Endothelial cell (in vitro differentiated cells): ENCODE measurements around the gene RAD51B. TPM values are rescaled to one million over a fixed set of nuclear protein-coding genes. Genes with fewer than 3 reads are reported as not detected.

ENCODE experiments used
- DNase-seq: peaks from one replicate; pipeline ENCODE4 v3.0.0; 2021; ENCODE audit warnings: low spot score
- H3K27ac Mint-ChIP-seq: one replicate; pipeline ENCODE4 v1.8.0; 2021; ENCODE audit warnings: mixed read lengths, inconsistent platforms; ENCODE audit not compliant: unreplicated experiment
- H3K27me3 Mint-ChIP-seq: one replicate; pipeline ENCODE4 v1.8.0; 2021; ENCODE audit warnings: mild to moderate bottlenecking, moderate library complexity, mixed read lengths, inconsistent platforms; ENCODE audit not compliant: unreplicated experiment
- H3K36me3 Mint-ChIP-seq: one replicate; pipeline ENCODE4 v1.8.0; 2021; ENCODE audit warnings: mild to moderate bottlenecking, low read depth, mixed read lengths, inconsistent platforms; ENCODE audit not compliant: unreplicated experiment
- H3K4me1 Mint-ChIP-seq: one replicate; pipeline ENCODE4 v1.8.0; 2021; ENCODE audit warnings: mild to moderate bottlenecking, mixed read lengths, inconsistent platforms; ENCODE audit not compliant: unreplicated experiment
- H3K4me3 Mint-ChIP-seq: one replicate; pipeline ENCODE4 v1.8.0; 2021; ENCODE audit warnings: mild to moderate bottlenecking, mixed read lengths, inconsistent platforms; ENCODE audit not compliant: unreplicated experiment
- H3K9me3 Mint-ChIP-seq: one replicate; pipeline ENCODE4 v1.8.0; 2021; ENCODE audit warnings: mixed read lengths, inconsistent platforms; ENCODE audit not compliant: unreplicated experiment
- total RNA-seq: library from RNA; stranded (reverse); fragmentation: NEBNext Ultra II Directional; extraction: Animal tissue kit (Norgen Biotek cat#: 25700); gene quantifications from one replicate; pipeline ENCODE4 v1.2.1, GENCODE V29; 2021; ENCODE audit not compliant: unreplicated experiment
- TF ChIP-seq, protein P1 (sequence below): fragments of 200-600 bp; sonication (generic); IDR thresholded peaks from one replicate; pipeline ENCODE4 v1.5.0; 2021; ENCODE audit warnings: antibody characterized with exemption; ENCODE audit not compliant: unreplicated experiment

The RAD51B gene
- total RNA-seq, 1 donor from 2014 or later, result 23.5 TPM

DNA sequence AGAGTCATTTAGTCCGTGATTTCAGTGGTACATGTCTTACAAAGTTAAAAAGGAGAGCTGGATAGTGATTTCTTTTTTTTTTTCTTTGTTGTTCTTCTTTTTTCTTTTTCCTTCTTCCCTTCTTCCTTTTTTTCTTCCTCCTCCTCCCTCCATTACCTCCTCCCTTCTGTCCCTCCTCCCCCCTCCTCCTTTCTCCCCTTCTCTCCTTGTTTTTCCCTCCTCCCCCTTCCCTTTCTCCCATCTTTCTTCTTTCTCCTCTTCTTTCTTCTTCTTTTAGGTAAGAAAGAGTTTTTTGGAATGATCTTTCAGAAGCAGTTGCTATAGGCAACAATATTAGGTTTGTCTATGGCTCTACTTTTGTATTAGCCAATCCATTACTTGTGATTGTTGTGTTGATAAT lies 368.6 kb downstream of the RAD51B start:
- Mint-ChIP-seq H3K27ac (no peak overlapping the region), H3K36me3 (no peaks in the 10 kb centered on the region), H3K4me1 (no peaks in the 10 kb centered on the region), H3K4me3 (no peak overlapping the region), H3K9me3 (no peaks in the 10 kb centered on the region), H3K27me3 (no peaks in the 10 kb centered on the region)
- DNase-seq, result no peak
- TF ChIP-seq, protein P1, sequence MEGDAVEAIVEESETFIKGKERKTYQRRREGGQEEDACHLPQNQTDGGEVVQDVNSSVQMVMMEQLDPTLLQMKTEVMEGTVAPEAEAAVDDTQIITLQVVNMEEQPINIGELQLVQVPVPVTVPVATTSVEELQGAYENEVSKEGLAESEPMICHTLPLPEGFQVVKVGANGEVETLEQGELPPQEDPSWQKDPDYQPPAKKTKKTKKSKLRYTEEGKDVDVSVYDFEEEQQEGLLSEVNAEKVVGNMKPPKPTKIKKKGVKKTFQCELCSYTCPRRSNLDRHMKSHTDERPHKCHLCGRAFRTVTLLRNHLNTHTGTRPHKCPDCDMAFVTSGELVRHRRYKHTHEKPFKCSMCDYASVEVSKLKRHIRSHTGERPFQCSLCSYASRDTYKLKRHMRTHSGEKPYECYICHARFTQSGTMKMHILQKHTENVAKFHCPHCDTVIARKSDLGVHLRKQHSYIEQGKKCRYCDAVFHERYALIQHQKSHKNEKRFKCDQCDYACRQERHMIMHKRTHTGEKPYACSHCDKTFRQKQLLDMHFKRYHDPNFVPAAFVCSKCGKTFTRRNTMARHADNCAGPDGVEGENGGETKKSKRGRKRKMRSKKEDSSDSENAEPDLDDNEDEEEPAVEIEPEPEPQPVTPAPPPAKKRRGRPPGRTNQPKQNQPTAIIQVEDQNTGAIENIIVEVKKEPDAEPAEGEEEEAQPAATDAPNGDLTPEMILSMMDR, result no peak

DNA sequence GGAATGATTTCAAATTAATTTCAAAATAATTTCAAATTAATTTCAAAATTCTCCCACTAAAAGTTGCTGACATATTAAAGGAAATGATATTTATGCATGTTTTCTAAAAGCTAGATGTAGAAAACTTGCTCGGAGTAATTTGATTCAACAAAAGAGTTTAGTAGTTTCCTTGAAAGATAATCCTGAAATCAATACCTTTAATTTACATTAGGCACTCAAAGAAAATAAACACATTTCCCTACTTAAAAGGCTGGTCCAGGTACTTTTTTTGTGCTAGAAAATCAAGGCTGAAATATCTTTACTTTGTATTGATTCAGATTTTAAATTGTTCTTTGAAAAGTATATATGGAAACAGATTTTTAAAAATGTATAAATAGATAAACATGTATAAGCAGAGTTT lies 370.5 kb downstream of the RAD51B start:
- TF ChIP-seq, protein P1, result no peak
- H3K36me3 Mint-ChIP-seq, result no peaks in the 10 kb centered on the region
- H3K4me1 Mint-ChIP-seq, result no peaks in the 10 kb centered on the region
- no peak for DNase-seq
- H3K27me3 Mint-ChIP-seq, result no peaks in the 10 kb centered on the region
- H3K9me3 Mint-ChIP-seq, result no peaks in the 10 kb centered on the region
- H3K27ac Mint-ChIP-seq, result no peak overlapping the region
- H3K4me3 Mint-ChIP-seq, result no peak overlapping the region

DNA sequence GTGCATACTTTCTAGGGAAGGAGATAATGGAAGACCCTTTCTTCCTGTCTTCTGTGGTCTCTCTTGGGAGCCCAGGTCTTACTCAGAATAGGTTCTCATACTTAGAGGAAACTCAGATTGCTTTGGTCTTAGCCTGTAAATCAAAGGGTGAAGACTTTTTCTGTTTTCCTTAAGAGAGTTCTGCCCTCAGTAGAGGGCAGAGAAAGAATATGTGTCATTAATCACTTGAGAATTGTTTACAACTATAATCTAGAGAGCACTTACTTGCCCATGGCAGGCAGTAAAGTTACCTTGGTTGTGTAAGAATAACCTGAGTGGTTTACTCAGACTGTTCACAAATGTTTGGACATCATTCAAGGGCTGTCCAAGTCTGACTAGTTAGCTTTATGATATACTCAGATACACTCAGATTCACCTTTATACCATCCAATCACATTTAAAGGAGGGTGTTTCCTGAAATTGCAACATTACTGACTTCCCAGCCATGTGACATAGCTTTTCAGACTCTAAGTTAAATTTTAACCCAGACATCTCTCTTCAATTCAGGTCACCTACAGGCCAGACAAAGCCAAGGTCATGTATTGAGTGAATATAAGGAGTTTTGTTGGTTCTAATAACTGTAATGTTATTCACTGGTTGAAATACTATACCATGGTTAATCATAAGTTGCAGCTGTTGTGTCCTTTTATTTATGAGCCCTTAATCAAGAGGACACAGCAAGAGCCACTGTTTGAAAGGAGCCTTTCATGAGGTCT lies 372.2 kb downstream of the RAD51B start:
- Mint-ChIP-seq H3K36me3 (no peaks in the 10 kb centered on the region), H3K4me3 (no peak overlapping the region), H3K9me3 (no peaks in the 10 kb centered on the region), H3K27ac (no peak overlapping the region), H3K27me3 (no peaks in the 10 kb centered on the region), H3K4me1 (no peaks in the 10 kb centered on the region)
- TF ChIP-seq, protein P1, result no peak
- DNase-seq, result no peak

DNA sequence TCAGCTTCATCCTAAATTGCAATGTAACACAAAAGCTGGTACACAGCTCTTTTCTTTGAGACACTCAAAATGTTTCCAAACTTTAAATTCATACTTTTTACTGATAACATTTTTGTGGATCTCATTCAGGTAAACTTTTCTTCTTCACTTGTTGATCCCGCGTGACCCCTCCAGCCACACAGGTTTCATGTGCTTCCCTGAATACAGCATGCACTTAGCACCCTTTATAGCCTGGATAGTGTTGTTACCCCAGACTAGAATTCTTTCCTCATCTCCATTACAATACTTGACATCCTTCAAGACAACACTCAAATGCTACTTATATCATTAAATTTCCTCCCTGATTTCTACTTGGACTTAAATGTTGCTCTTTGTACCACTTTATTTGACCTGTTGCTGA lies 373.4 kb downstream of the RAD51B start:
- Mint-ChIP-seq H3K27ac (no peak overlapping the region), H3K4me1 (no peaks in the 10 kb centered on the region), H3K4me3 (no peak overlapping the region), H3K36me3 (no peaks in the 10 kb centered on the region), H3K9me3 (no peaks in the 10 kb centered on the region), H3K27me3 (no peaks in the 10 kb centered on the region)
- DNase-seq, result no peak
- TF ChIP-seq, protein P1, result no peak

DNA sequence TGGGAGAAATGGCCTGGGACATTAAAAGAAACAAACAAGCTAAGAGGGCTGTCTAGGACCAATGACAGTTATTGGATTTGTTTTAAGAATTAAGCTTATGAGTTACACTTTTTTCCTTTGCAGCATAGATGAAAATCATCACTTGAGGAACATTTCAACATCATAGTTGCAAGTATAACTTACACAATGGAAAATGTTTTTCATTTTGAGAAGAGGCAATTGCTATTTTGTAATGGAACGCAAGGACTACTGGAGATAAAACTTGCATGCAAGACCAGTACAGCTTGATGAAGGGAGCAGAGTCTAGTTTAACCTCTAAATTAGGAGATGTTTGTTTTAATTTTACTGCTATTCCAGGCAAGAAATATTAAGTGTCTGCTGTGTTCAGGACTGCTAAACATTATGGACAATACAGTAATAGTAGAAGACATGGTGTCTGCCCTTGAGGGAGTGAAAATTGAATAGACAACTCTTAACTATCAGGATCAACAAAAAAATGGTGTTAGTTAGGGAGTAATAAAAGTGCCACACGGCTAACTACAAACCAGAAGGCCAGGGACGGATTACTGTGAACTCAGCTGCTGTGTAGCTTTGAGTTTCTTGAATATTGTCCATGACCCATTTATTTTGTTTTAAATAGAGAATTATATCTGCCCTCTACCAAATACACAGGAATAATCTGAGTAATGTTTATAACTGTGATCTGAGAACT lies 374.5 kb downstream of the RAD51B start:
- Mint-ChIP-seq H3K4me3 (no peak overlapping the region), H3K27me3 (no peaks in the 10 kb centered on the region), H3K36me3 (no peaks in the 10 kb centered on the region), H3K27ac (no peak overlapping the region), H3K9me3 (no peaks in the 10 kb centered on the region), H3K4me1 (no peaks in the 10 kb centered on the region)
- DNase-seq, result no peak
- TF ChIP-seq, protein P1, result no peak
